G401 (cell line): ENCODE data around the gene EIF2B4. TPM values are rescaled to one million over a fixed set of nuclear protein-coding genes. Genes with fewer than 3 reads are reported as not detected.
"Not testable (repeated sequence)": the region's sequence is repeated elsewhere in the genome, so short reads cannot be mapped to it uniquely, and the experiment has no call there.

ENCODE experiments used
- DNase-seq: peaks from one replicate; pipeline ENCODE4 v3.0.0-alpha.2; 2015; ENCODE audit warnings: low spot score
- in situ Hi-C: cut with HindIII; loops from 2 replicates; pipeline ENCODE4 v1.10.0; 2016; ENCODE audit warnings: low sequenced_read_pairs, mixed read lengths
- total RNA-seq: library from RNA; depleted of rRNA; stranded (reverse); fragments of >200 nt; shearing (Covaris generic); gene quantifications from 2 replicates; pipeline ENCODE4 v1.2.3, GENCODE V29; 2014

The EIF2B4 gene
- total RNA-seq, 1 experiment from 2014 or later = 44.8 TPM

- in situ Hi-C loops, DNase-seq: not testable (repeated sequence)
These were observed 16.8 kb downstream of the EIF2B4 start for GRCh38 chr2:27353386-27353761.

GRCh38 chr2:27351802-27352598 lies 18.1 kb downstream of the EIF2B4 start:
- in situ Hi-C loops = no loop called here
- DNase-seq = no peak

- in situ Hi-C loops = no loop called here
These were observed 19.9 kb downstream of the EIF2B4 start for GRCh38 chr2:27350106-27350693.

GRCh38 chr2:27347641-27348040 lies 22.5 kb downstream of the EIF2B4 start:
- in situ Hi-C loops = no loop called here
- no peak for DNase-seq

More at GRCh38 chr2:27350106-27350693, 19.9 kb downstream of the EIF2B4 start:
- no peak for DNase-seq

- in situ Hi-C loops = no loop called here
- DNase-seq = no peak
These were observed 34.0 kb downstream of the EIF2B4 start for GRCh38 chr2:27336173-27336572.

- in situ Hi-C loops = no loop called here
- DNase-seq = no peak
These were observed 34.8 kb downstream of the EIF2B4 start for GRCh38 chr2:27335311-27335710.

- no peak for DNase-seq
- in situ Hi-C loops = no loop called here
These were observed 45.4 kb downstream of the EIF2B4 start for GRCh38 chr2:27324720-27325119.

- in situ Hi-C loops = no loop called here
These were observed 46.4 kb downstream of the EIF2B4 start for GRCh38 chr2:27323596-27324285.

GRCh38 chr2:27322766-27323595 lies 47.2 kb downstream of the EIF2B4 start, which contains the start of gene MPV17:
MPV17 (minus strand) TSS chr2:27323097; CDS start chr2:27322517, 580 bp downstream.
- in situ Hi-C loops = no loop called here
- DNase-seq = peak; percentile 96

More at GRCh38 chr2:27323596-27324285, 46.4 kb downstream of the EIF2B4 start:
- peak; percentile 22 for DNase-seq

- in situ Hi-C loops = no loop called here
These were observed 47.8 kb downstream of the EIF2B4 start for GRCh38 chr2:27322301-27322765.

GRCh38 chr2:27320958-27321543 lies 49.1 kb downstream of the EIF2B4 start:
- in situ Hi-C loops = no loop called here
- peak; percentile 79 for DNase-seq

More at GRCh38 chr2:27322301-27322765, 47.8 kb downstream of the EIF2B4 start:
- DNase-seq = no peak

GRCh38 chr2:27319839-27320238 lies 50.3 kb downstream of the EIF2B4 start:
- in situ Hi-C loops, DNase-seq: not testable (repeated sequence)

- peak; percentile 42 for DNase-seq
- in situ Hi-C loops = no loop called here
These were observed 53.3 kb downstream of the EIF2B4 start for GRCh38 chr2:27316655-27317412.

- DNase-seq = no peak
- in situ Hi-C loops = no loop called here
These were observed 55.0 kb downstream of the EIF2B4 start for GRCh38 chr2:27315122-27315521.

- DNase-seq = no peak
- in situ Hi-C loops = no loop called here
These were observed 55.4 kb downstream of the EIF2B4 start for GRCh38 chr2:27314709-27315108.
